Stimulated activated CD4-positive, alpha-beta T cell treated with anti-CD3 and anti-CD28 coated beads, Interleukin-12 subunit alpha, Interleukin-12 subunit beta, amount 100 ng/mL, for 48 hours (primary cell): Measurements from ENCODE around the gene BLVRB.
"Not testable (repeated sequence)": the region's sequence is repeated elsewhere in the genome, so short reads cannot be mapped to it uniquely, and the experiment has no call there.

ENCODE experiments used
- DNase-seq, 3 donors: peaks; one replicate each; pipeline ENCODE4 v3.0.0-alpha.2; 2020; ENCODE audit warnings: low read depth in 2 of 3, low spot score in 1 of 3

Gene BLVRB

GRCh38 chr19:40452016-40452415, 13.5 kb downstream of the BLVRB start:
- DNase-seq = no peak

- DNase-seq = no peak
Observed at GRCh38 chr19:40450664-40451063, 14.9 kb downstream of the BLVRB start.

DNA sequence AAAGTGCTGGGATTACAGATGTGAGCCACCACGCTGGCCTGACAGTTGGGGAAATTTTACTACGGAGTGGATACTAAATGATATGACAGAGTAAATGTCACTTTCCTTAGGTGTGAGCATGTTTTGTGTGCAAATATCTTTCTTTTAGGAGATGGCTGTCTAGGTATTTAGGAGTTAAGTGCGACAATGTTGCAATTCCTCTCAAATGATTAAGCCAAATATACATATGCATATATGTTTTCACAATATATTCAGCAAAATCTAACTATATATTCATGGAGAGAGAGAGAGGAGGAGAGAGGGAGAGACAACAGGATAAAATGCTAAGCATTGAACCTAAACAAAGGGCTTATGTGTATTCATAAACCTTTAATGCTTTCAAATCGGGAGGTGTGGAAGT, 16.0 kb downstream of the BLVRB start:
- no peak for DNase-seq

DNA sequence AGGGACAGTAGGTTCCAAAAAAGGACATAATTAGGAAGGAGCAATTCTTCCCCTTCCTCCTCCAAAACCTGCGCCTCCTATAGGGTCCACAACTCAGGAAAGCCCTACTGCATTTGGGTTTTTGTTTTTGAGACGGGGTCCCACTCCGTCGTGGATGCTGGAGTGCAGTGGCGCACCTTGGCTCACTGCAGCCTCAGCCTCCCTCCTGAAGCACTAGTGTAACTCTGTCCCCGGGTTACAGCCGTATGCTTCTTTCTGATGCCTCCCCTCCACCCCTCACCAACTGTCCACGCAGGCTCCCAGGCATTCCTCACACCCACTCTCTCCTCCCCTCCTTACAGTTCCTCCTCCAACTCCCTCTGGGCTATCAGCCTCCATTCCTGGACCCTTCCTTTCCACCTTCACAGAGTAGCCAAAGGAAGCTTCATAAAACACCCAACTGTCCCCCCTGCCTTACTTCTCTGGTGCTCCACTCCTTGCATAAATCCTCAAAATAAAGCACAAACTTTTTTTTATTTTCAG, 19.2 kb downstream of the BLVRB start:
- DNase-seq = no peak

- no peak for DNase-seq
Observed at GRCh38 chr19:40445780-40446262, 19.7 kb downstream of the BLVRB start.

GRCh38 chr19:40444825-40445312, 20.7 kb downstream of the BLVRB start:
- no peak for DNase-seq

- DNase-seq = peak; percentile 91 to 97 (median 93)
Observed at GRCh38 chr19:40444000-40444824, 21.3 kb downstream of the BLVRB start, which contains the start of gene SERTAD3. TSS of gene SERTAD3 (minus strand) at chr19:40444335. CDS start at chr19:40442080, 2,255 bp downstream.

DNA sequence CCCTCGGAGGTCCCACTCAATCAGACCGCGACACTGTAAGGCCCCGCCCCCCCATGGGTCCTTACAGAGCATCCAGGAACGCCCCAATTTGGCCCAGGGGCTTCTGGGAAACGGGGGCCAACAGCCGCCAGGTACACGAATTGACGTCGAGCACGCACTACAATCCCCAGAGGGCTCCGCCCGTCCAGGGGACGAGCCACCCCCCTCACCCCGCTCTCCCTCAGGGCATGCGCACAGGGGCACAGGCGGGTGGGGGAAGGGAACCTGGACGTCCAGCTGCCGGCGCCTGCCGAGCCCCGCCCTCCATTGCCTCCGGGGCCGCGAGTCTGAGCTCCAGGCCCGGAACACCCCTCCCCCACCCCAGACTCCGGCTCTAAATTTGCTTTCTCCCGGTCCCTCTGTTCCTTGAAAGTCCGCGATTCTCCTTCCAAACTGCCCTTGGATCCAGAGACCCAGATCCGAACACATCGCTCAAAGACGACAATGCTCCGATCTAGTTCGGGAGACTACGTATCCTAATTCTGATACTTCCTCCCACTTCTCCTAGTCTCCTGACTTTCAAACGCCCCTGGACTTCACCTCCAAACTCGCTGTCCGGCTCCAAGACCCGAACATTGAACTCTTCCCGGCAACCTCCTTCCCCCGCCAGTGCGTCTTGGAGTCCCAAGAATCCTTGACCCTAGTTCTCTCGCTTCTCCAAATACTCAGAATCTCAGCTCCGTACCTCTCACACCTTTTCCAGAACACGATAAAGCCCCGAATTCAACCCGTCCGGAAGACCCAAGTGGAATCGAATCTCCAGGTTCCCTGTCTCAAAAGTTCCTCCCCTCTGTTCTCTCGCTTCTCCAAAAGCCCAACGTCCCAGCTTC, 22.2 kb downstream of the BLVRB start:
- peak; percentile 96 to 99 (median 99) for DNase-seq

GRCh38 chr19:40442328-40443130, 23.0 kb downstream of the BLVRB start:
- no peak for DNase-seq

DNA sequence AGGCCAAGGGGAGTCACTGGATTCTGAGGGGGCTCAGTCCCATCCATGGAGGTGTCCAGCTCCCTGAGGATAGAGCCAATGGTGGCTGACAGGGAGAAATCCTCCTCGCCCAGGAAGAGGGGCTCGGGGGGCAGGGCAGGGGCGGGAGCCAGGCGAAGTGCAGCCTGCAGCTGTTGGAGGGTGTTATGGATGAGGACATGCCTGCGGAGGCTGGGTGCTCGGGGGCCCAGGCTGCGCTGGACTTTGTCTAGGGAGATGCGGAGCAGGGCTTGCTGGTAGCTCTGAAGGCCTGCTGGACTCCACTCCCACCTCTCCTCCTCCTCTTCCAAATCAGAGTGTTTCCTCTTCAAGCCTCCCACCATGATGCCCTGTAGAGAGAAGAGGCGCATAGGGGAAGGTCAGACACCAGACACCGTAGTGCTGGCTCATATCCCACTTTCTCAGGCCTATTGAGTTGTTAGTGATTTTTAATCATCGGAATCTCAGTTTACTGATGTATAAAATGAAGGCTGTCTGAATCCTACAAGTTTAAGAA, 23.8 kb downstream of the BLVRB start:
- DNase-seq = no peak

GRCh38 chr19:40438284-40438683, 27.3 kb downstream of the BLVRB start:
- no peak for DNase-seq

GRCh38 chr19:40433391-40434216, 31.9 kb downstream of the BLVRB start:
- DNase-seq = peak in 2 of 3 donors; percentile 32 to 43

DNA sequence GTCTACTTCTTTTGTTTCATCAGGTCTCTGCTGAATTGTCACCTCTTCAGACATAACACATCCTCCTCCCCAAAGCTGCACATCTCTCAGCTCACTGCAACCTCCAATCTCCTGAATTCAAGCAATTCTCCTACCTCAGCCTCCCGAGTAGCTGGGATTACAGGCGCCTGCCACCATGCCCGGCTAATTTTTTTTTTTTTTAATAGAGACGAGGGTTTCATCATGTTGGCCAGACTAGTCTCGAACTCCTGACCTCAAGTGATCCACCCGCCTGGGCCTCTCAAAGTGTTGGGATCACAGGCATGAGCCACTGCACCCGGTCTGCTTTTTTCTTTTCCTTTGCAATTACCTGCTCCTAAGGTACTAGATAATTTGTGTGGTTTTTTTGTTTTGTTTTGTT, 32.8 kb downstream of the BLVRB start:
- DNase-seq = not testable (repeated sequence)

DNA sequence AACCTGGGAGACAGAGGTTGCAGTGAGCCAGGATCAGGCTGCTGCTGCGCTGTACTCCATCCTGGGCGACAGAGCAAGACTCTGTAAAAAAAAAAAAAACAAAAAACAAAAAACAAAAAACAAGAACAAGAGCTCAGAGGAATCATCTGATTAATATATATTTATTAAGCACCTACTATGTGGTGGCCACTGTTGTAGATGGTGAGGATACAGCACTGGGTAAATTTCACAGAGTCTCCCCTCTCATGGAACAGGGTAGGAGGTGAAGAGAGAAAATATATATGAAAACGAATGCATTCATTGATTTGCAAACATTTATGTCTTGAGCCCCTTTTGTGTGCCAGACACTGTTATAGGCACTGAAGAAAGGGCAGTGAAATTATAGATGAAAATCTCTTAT, 33.8 kb downstream of the BLVRB start:
- no peak for DNase-seq

GRCh38 chr19:40430242-40430641, 35.3 kb downstream of the BLVRB start:
- not testable (repeated sequence) for DNase-seq

GRCh38 chr19:40428197-40428596, 37.3 kb downstream of the BLVRB start:
- not testable (repeated sequence) for DNase-seq

DNA sequence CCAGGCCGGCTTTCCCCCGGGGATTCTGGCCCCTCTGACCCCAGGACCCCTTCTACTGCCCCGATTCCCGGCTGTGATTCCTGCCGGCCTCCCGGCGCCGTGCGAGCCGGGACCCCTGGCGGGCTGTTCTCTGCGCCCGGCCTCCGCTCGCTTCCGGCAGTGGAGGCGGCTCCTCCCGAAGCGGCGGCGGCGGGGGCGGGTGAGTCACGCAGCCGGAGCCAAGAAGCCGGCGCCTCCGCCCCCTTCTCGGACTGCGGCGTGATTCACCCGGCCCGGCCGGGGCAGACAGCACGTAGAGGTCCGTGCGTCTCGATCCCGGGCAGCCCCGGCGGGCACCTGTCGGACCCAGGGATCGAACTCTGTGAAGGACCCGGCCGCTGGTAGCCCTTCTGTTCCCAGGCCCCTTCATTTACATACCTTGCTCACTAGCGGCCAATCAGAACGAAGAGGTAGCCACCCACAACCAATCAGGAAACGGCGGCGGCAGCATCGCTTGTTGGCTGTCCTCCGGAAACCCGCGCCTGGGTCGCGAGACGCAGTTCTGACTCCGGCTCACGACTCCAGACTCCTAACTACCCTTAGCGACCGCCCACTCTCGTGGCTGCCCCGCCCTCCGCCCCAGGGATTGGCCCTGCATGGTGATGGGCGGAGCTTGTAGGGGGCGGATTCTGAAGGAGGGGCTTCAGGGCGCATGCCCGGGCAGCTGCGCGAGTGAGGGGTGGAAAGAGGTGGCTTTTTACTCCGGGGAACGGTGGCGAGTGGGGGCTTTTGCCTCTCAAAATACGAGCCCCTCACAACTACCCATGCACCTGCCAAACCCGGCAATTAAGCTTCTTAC, 39.9 kb downstream of the BLVRB start, which contains the start of gene SERTAD1:
SERTAD1 (minus strand) TSS at position 543 of the 838 bp plus-strand sequence. CDS start 2,446 bp downstream, outside the sequence.
- DNase-seq = peak; percentile 100
